ENCODE data around the gene CHCHD1.
"Not testable (repeated sequence)": the region's sequence is repeated elsewhere in the genome, so short reads cannot be mapped to it uniquely, and the experiment has no call there.

CHCHD1 gene

GRCh38 chr10:73781879-73782748, at the start of gene CHCHD1:
Gene CHCHD1 (plus strand): TSS chr10:73782048. CDS start chr10:73782076, 28 bp downstream.
- peak; percentile 87 for DNase-seq

GRCh38 chr10:73732426-73732825, 49.4 kb upstream of the CHCHD1 start:
- DNase-seq = no peak

GRCh38 chr10:73732931-73733623, 48.8 kb upstream of the CHCHD1 start:
- no peak for DNase-seq

GRCh38 chr10:73734028-73734720, 47.7 kb upstream of the CHCHD1 start:
- DNase-seq = no peak

GRCh38 chr10:73734796-73735305, 47.0 kb upstream of the CHCHD1 start:
- DNase-seq = no peak

GRCh38 chr10:73740501-73741254, 41.2 kb upstream of the CHCHD1 start:
- not testable (repeated sequence) for DNase-seq

GRCh38 chr10:73742454-73742734, 39.5 kb upstream of the CHCHD1 start:
- DNase-seq = no peak

- no peak for DNase-seq
Measured at GRCh38 chr10:73743327-73743904, 38.4 kb upstream of the CHCHD1 start.

- peak; percentile 95 for DNase-seq
Measured at GRCh38 chr10:73743905-73744663, 37.8 kb upstream of the CHCHD1 start, which contains the start of gene SEC24C. Gene SEC24C (plus strand): TSS chr10:73744372. CDS start chr10:73746833, 2,461 bp downstream.

- peak; percentile 54 for DNase-seq
Measured at GRCh38 chr10:73744664-73744975, 37.2 kb upstream of the CHCHD1 start.

- no peak for DNase-seq
Measured at GRCh38 chr10:73746721-73747120, 35.1 kb upstream of the CHCHD1 start.

GRCh38 chr10:73750819-73751218, 31.0 kb upstream of the CHCHD1 start:
- DNase-seq = no peak

- no peak for DNase-seq
Measured at GRCh38 chr10:73756183-73756582, 25.7 kb upstream of the CHCHD1 start.

GRCh38 chr10:73758704-73759511, 22.9 kb upstream of the CHCHD1 start:
- DNase-seq = no peak

- DNase-seq = peak; percentile 80
Measured at GRCh38 chr10:73759512-73760115, 22.2 kb upstream of the CHCHD1 start.

- DNase-seq = no peak
Measured at GRCh38 chr10:73761781-73762180, 20.1 kb upstream of the CHCHD1 start.

GRCh38 chr10:73762915-73763314, 18.9 kb upstream of the CHCHD1 start:
- DNase-seq = no peak

- peak; percentile 50 for DNase-seq
Measured at GRCh38 chr10:73763343-73763742, 18.5 kb upstream of the CHCHD1 start.

- DNase-seq = no peak
Measured at GRCh38 chr10:73765066-73765465, 16.8 kb upstream of the CHCHD1 start.

- DNase-seq = peak; percentile 56
Measured at GRCh38 chr10:73768881-73769280, 13.0 kb upstream of the CHCHD1 start.

Data from CD4-positive, alpha-beta T cell treated with Interleukin-15 for 1 hour (primary cell).